Stimulated activated CD8-positive, alpha-beta memory T cell treated with anti-CD3 and anti-CD28 coated beads, Interleukin-4, amount 100 ng/mL, for 1 hour (primary cell): ENCODE results near the gene CDC7.
"Not testable (repeated sequence)": the region's sequence is repeated elsewhere in the genome, so short reads cannot be mapped to it uniquely, and the experiment has no call there.

Source experiments
- DNase-seq, 2 donors: peaks; one replicate each; pipeline ENCODE4 v3.0.0-alpha.2; 2020; ENCODE audit warnings: low read depth in 2 of 2, low spot score in 1 of 2

The CDC7 gene

GRCh38 chr1:91500756-91501522 lies at the start of gene CDC7:
TSS of gene CDC7 (plus strand) at chr1:91500851. CDS start at chr1:91501717, 866 bp downstream.
- DNase-seq, result peak; percentile 57 to 74

- no peak for DNase-seq
Observed at GRCh38 chr1:91454136-91454535, 46.5 kb upstream of the CDC7 start.

- no peak for DNase-seq
Observed at GRCh38 chr1:91455334-91455733, 45.3 kb upstream of the CDC7 start.

DNA sequence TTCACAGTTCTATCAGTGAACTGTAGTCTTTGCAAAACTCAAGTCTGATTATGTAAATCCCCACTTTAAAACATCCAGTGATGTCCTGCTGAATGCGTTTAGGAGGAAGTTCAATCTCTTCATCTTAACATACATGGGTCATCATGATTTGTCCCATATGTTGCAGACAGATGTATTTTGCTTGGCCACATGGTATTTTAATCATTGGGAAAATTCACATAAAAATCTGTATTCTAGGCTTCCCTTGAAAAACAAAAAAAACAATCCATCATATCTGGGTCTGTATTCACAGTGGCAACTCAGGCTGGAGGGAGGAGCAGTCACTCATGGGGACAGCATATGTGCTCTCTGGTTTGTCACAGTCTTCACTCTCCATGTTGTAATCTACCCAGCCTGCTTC lies 44.8 kb upstream of the CDC7 start:
- no peak for DNase-seq

DNA sequence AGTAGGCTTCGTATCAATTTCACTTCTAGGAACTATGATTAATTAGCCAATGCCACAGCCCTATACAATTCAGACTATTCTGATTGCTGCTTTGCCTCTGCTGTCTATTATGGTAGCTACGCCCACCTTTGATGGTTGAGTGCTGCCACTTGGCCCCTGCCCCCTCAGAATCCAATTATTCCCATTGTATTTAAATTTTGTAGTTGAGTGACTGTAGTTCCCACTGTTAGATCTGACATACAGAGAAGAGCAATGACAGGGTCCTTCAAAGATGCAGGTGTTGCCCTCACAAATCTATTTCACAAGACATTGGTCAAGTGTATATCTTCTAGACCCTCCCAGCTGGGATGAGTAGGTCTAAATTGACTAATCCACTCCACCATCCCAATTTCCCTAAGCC lies 35.3 kb upstream of the CDC7 start:
- not testable (repeated sequence) for DNase-seq

GRCh38 chr1:91476533-91477217 lies 24.0 kb upstream of the CDC7 start:
- no peak for DNase-seq

- no peak for DNase-seq
Observed at GRCh38 chr1:91487469-91487868, 13.2 kb upstream of the CDC7 start.

DNA sequence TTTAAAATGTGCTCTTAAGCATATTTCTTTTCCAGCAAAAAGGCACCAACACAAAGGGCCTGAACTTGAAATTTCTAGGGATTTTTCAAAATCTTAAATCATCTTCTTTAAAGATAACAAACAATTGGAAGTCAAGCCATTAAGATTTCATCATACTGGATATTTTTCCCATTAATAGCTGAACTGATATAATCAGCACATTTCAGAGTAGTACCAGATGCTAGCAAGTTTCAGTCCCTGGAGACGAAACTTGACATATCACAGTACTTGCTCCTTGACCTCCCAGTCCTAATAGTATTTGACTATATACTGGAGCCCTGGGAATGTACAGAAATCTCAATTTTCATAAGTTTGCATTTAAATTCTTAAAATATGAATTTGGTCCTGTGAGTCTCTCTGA lies 10.2 kb upstream of the CDC7 start:
- no peak for DNase-seq

- DNase-seq, result no peak
Observed at GRCh38 chr1:91498035-91498434, 2.6 kb upstream of the CDC7 start.

- DNase-seq, result no peak
Observed at GRCh38 chr1:91498498-91499245, 2.0 kb upstream of the CDC7 start.

- no peak for DNase-seq
Observed at GRCh38 chr1:91499346-91499745, 1.3 kb upstream of the CDC7 start.

DNA sequence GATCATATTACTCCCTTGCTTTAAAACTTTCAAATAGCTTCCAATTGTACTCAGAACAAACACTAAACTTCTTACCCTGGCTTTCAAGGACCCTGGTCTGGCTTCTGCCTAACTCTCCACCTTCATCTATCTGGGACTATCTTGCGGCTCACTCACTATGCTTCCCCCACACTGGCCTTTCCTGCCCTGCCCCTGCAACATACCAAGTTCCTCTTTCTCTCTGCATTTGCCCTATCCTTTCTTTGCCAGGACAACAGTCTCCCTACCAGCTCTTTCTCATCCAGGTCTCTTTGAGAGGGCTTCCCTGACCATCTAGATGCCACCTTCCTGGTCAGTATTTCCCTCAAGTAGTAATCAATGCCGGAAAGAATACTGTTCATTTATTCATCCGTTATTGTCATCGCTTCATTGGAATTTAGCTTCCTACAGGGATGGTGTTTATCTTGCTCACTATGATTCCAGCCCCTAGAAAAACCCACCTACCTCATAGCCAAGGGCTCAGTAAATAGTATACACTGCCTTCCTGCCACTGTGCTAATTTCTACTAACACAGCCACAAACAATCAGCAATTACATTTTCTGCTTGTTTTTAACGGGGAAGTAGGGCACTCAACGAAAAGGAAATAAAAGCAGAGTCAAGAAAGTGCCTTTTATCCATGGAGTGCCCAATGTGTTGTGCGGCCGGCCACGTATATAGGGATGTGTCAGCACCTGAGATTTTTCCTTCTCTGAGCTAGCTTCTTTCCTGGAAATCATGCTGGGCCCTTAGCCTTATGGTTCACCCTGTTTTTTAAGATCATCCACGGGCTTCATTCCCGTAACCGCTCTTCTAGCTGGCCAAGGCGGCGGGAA lies 521 bp upstream of the CDC7 start:
- no peak for DNase-seq

- DNase-seq, result no peak
Observed at GRCh38 chr1:91501523-91501851, 836 bp downstream of the CDC7 start.

GRCh38 chr1:91501971-91502671 lies 1.5 kb downstream of the CDC7 start:
- DNase-seq, result no peak

- no peak for DNase-seq
Observed at GRCh38 chr1:91502672-91503184, 2.1 kb downstream of the CDC7 start.

DNA sequence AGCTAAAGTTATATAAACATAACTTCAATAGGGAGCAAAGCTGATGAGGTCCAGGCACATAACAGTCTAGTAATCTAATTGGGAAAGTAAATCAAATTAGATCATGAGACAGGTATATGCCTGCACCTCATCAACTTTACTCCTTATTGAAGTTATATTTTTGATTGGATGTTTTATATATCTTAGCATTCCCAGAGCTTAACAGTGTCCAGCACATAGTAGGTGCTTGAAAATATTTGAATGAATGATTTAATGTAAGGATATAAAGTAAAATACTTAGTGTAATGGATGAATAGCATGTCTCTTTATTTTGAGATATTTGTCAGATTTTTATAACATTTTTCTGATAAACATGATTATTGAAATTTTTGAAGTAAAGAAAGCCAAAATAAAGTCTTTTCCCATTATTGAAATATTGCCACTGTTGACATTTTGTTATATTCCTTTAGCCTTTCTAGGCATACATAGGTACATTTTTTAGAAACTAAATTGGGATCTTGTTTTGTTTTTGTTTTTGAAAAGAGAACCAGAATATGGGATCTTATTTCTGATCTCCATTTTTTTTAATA lies 2.8 kb downstream of the CDC7 start:
- DNase-seq, result no peak

- DNase-seq, result no peak
Observed at GRCh38 chr1:91503975-91504530, 3.4 kb downstream of the CDC7 start.

DNA sequence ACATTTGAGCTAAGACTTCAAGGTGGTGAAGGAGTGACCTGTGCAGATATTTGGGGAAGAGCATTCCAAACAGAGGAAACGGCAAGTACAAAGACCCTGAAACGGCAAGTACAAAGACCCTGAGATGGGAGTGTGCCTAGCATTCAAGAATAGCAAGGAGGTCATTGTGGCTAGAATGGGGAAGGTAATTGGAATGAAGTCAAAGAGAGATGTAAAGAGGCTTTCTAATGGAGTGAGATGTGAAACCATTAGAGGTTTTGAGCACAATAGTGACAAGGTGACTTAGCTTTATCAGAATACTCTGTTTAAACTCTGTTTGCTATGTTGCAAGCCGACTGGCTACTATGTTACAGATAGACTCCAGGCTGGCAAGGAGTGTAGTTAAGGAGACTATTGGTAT lies 4.4 kb downstream of the CDC7 start:
- no peak for DNase-seq

DNA sequence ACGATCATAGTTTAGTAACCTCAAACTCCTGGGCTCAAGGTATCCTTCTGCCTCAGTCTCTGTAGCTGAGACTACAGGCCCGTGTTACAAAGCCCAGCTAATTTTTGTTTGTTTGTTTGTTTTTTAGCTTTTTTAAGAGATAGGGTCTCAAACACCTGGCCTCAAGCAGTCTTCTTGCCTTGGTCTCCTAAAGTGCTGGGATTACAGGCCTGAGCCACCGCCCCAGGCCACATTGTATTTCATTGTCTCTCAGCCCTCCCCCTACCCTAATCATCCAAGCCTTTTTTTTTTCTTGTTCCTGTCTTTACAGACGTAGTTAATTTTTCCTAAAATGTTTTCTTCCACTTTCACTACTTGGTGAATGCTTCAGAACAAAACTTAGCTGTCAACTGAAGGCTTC lies 5.4 kb downstream of the CDC7 start:
- no peak for DNase-seq

DNA sequence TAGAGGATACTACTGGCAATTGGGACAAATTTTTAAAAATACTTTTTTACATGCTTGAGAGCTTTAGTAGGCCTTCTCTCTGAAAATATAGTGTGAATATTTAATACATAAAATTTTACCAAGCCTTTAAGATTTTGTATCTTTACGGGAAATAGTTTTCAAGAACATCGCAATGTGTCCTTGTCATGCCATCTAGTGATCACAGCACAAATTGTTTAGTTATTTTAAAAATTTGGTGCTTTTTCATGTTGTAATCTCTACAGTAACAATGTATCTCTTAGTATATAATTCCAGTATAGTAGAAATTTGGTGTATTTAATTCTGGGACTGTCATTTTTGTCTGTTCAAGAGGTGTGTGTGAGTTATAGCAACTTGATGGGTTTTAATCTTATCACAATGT lies 6.7 kb downstream of the CDC7 start:
- no peak for DNase-seq
